Sigmoid colon (tissue), 7 donors: ENCODE results near the gene ACRV1. TPM values are rescaled to one million over a fixed set of nuclear protein-coding genes. Genes with fewer than 3 reads are reported as not detected.

Source experiments
- DNase-seq: peaks from one replicate; pipeline ENCODE4 v3.0.0-alpha.2; 2019
- H3K27ac ChIP-seq, 4 donors: fragments of 200-600 bp; sonication (generic); one replicate each; pipeline ENCODE4 v1.5.1; 2016 to 2019; ENCODE audit warnings: mild to moderate bottlenecking in 1 of 4
- H3K27me3 ChIP-seq, 3 donors: fragments of 200-600 bp; sonication (generic); one replicate each; pipeline ENCODE4 v1.5.1; 2019; ENCODE audit warnings: mild to moderate bottlenecking in 1 of 3
- H3K36me3 ChIP-seq, 4 donors: fragments of 200-600 bp; sonication (generic); one replicate each; pipeline ENCODE4 v1.5.1; 2016 to 2019
- H3K4me1 ChIP-seq, 4 donors: fragments of 200-600 bp; sonication (generic); one replicate each; pipeline ENCODE4 v1.5.1; 2017 to 2019
- H3K4me3 ChIP-seq, 4 donors: fragments of 200-600 bp; sonication (generic); one replicate each; pipeline ENCODE4 v1.5.1; 2017 to 2019; ENCODE audit warnings: mild to moderate bottlenecking in 2 of 4, moderate library complexity in 1 of 4
- H3K9me3 ChIP-seq, 4 donors: fragments of 200-600 bp in 3 of 4; sonication (generic) in 3 of 4; one replicate each; pipeline versions ENCODE4 v1.5.1 to v1.6.1; 2013 to 2019
- EP300 ChIP-seq, 4 donors: sonication (generic); formaldehyde crosslinking; IDR thresholded peaks; one replicate each; pipeline ENCODE4 v1.6.1; 2017; ENCODE audit warnings: antibody characterized with exemption in 4 of 4
- POLR2A ChIP-seq, 2 donors: fragments of 450-650 bp; IDR thresholded peaks; one replicate each; pipeline ENCODE4 v1.6.1; 2016; ENCODE audit warnings: antibody characterized with exemption in 2 of 2, mild to moderate bottlenecking in 2 of 2, moderate library complexity in 2 of 2
- POLR2AphosphoS5 ChIP-seq, 4 donors: sonication (generic); formaldehyde crosslinking; IDR thresholded peaks; one replicate each; pipeline ENCODE4 v1.6.1; 2017; ENCODE audit warnings: antibody characterized with exemption in 4 of 4
- WGBS, 2 donors: extraction: QIAGEN DNeasy Blood & Tissue Kit; methylation state at CpG; one replicate each; pipeline ENCODE4 v1.1.7; 2013; 5-methylcytosine and 5-hydroxymethylcytosine counted together
- intact Hi-C: fragments of 100-400 bp; cut with DNase I; formaldehyde crosslinking; loops from one replicate; pipeline ENCODE4 v1.15.1; 2023
- polyA plus RNA-seq, 3 donors: library from polyadenylated mRNA; stranded (reverse); fragments of 200-250 nt; gene quantifications; one replicate each; pipeline ENCODE4 v1.2.3, GENCODE V29; 2013
- total RNA-seq, 4 donors: library from RNA; depleted of rRNA; stranded (reverse); fragments of >200 nt; gene quantifications; one replicate each; pipeline ENCODE4 v1.1.0, GENCODE V29; 2016
- TF ChIP-seq, protein P1 (sequence below), 4 experiments: fragments of 450-650 bp in 3 of 4; fragments of 200-600 bp in 1 of 4; IDR thresholded peaks; one replicate each; pipeline ENCODE4 v1.5.1; 2016 to 2019; ENCODE audit warnings: antibody characterized with exemption in 4 of 4, mild to moderate bottlenecking in 3 of 4, moderate library complexity in 2 of 4
- donor health status: healthy with polysubstance abuse.
- donor health status: Bipolar disorder and iron deficiency.
- donor health status: healthy.

ACRV1 gene
- total and polyA plus RNA-seq, 7 donors = not detected

GRCh38 chr11:125670172-125670571 lies 10.5 kb downstream of the ACRV1 start:
- Histone ChIP-seq H3K4me1 (no peaks in the 10 kb centered on the region), H3K9me3 (no peaks in the 10 kb centered on the region), H3K36me3 (no peaks in the 10 kb centered on the region), H3K27me3 (no peaks in the 10 kb centered on the region), H3K4me3 (no peak overlapping the region), H3K27ac (no peak overlapping the region)
- no peak for DNase-seq
- intact Hi-C loops = no loop called here
- TF ChIP-seq EP300 (IDR thresholded peaks at IDR 0.05) = no peak
- WGBS, 2 donors = 21 to 72% methylated on average over 1 of the region's 1 CpG

DNA sequence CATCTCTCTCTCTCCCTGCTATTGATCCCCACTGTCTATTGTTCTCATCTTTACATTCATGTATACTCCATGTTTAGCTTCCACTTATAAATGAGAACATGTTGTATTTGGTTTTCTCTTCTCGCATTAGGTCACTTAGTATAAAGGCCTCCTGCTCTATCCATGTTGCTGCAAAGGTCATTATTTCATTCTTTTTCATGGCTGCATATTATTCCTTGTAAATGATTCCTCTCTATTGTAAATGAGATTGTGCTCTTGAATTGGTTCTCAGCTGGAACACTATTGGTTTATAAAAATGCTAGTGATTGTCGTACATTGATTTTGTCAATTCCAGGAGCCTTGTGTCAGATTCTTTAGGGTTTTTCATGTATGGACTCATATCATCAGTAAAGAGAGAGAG lies 13.5 kb downstream of the ACRV1 start:
- WGBS, 2 donors = 98 to 99% methylated on average over 2 of the region's 2 CpGs
- intact Hi-C loops = no loop called here
- DNase-seq = no peak
- no peak for TF ChIP-seq POLR2A (IDR thresholded peaks at IDR 0.05)
- TF ChIP-seq, protein P1, sequence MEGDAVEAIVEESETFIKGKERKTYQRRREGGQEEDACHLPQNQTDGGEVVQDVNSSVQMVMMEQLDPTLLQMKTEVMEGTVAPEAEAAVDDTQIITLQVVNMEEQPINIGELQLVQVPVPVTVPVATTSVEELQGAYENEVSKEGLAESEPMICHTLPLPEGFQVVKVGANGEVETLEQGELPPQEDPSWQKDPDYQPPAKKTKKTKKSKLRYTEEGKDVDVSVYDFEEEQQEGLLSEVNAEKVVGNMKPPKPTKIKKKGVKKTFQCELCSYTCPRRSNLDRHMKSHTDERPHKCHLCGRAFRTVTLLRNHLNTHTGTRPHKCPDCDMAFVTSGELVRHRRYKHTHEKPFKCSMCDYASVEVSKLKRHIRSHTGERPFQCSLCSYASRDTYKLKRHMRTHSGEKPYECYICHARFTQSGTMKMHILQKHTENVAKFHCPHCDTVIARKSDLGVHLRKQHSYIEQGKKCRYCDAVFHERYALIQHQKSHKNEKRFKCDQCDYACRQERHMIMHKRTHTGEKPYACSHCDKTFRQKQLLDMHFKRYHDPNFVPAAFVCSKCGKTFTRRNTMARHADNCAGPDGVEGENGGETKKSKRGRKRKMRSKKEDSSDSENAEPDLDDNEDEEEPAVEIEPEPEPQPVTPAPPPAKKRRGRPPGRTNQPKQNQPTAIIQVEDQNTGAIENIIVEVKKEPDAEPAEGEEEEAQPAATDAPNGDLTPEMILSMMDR (IDR thresholded peaks at IDR 0.05) = no peak
- no peak for TF ChIP-seq EP300 (IDR thresholded peaks at IDR 0.05)
- no peak for TF ChIP-seq POLR2AphosphoS5 (IDR thresholded peaks at IDR 0.05)
- H3K9me3 ChIP-seq = no peaks in the 10 kb centered on the region
- no peak overlapping the region for H3K27ac ChIP-seq
- H3K36me3 ChIP-seq = no peaks in the 10 kb centered on the region
- no peak overlapping the region for H3K4me3 ChIP-seq
- H3K27me3 ChIP-seq = no peaks in the 10 kb centered on the region
- H3K4me1 ChIP-seq = no peaks in the 10 kb centered on the region

DNA sequence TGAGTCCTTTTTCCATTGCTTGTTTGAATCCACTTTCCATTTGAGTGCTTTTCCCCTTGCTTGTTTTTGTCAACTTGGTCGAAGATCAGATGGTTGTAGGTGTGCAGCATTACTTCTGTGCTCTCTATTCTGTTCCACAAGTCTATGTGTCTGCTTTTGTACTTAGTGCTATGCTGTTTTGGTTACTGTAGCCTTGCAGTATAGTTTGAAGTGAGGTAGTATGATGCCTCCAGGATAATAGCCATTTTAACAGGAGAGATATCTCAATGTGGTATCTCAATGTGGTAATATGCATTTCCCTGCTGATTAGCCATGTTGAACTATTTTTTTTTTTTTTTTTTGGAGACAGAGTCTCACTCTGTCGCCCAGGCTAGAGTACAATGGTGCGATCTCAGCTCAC lies 16.7 kb downstream of the ACRV1 start:
- H3K9me3 ChIP-seq = no peaks in the 10 kb centered on the region
- no peaks in the 10 kb centered on the region for H3K27me3 ChIP-seq
- no peak overlapping the region for H3K27ac ChIP-seq
- H3K36me3 ChIP-seq = no peaks in the 10 kb centered on the region
- no peaks in the 10 kb centered on the region for H3K4me1 ChIP-seq
- WGBS, 2 donors = 94 to 99% methylated on average over 3 of the region's 3 CpGs
- intact Hi-C loops = no loop called here
- H3K4me3 ChIP-seq = no peak overlapping the region
- DNase-seq = no peak
- TF ChIP-seq, protein P1 (IDR thresholded peaks at IDR 0.05) = no peak
- TF ChIP-seq EP300 (IDR thresholded peaks at IDR 0.05) (no peak), POLR2AphosphoS5 (IDR thresholded peaks at IDR 0.05) (no peak), POLR2A (IDR thresholded peaks at IDR 0.05) (no peak)

DNA sequence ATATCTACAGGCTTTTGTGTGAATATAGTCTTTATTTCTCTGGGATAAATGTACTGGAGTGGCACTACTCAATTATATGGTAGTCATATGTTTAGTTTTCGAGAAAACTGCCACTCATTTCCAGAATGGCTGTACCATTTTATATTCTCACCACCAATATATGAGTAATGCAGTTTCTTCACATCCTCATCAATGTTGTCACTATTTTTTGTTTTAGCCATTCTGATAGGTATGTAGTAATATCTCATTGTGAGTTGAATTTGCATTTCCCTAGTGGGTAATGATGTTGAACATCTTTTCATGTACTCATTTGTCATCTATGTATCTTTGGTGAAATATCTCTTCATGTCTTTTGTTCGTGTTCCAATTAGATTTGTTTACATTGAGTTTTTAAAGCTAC lies 18.0 kb downstream of the ACRV1 start:
- intact Hi-C loops = no loop called here
- H3K9me3 ChIP-seq = no peaks in the 10 kb centered on the region
- no peak for DNase-seq
- no peaks in the 10 kb centered on the region for H3K27me3 ChIP-seq
- H3K4me1 ChIP-seq = no peaks in the 10 kb centered on the region
- TF ChIP-seq POLR2AphosphoS5 (IDR thresholded peaks at IDR 0.05) = no peak
- TF ChIP-seq, protein P1 (IDR thresholded peaks at IDR 0.05) = no peak
- 84 to 88% methylated on average over 2 of the region's 2 CpGs for WGBS, 2 donors
- H3K4me3 ChIP-seq = no peak overlapping the region
- no peak overlapping the region for H3K27ac ChIP-seq
- no peaks in the 10 kb centered on the region for H3K36me3 ChIP-seq

DNA sequence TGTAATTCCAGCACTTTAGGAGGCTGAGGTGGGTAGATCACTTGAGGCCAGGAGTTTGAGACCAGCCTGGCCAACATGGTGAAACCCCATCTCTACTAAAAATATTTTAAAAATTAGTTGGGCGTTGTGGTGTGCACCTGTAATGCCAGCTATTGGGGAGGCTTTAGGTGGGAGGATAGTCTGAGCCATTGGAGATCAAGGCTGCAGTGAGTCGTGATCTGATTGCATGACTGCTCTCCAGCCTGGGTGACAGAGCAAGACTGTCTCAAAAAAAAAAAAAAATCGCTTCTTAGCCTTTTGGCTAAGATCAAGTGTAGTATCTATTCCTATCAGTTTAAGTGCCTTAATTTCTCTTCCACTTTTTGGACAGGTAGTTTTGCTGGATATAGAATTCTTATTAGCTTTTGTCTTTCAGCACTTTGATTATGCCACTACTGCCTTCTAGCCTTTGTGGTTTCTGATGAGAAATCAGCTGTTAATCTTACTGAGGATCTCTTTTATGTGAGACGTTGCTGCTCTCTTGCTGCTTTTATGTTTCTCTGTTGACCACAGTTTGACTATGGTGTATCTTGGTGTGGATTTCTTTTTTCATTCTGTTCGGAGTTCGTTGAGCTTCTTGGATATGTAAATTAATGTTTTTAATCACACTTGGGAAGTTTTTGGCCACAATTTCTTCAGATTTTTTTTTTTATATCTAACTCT lies 31.0 kb downstream of the ACRV1 start:
- TF ChIP-seq, protein P1 (IDR thresholded peaks at IDR 0.05) = no peak
- TF ChIP-seq POLR2A (IDR thresholded peaks at IDR 0.05) (no peak), POLR2AphosphoS5 (IDR thresholded peaks at IDR 0.05) (no peak), EP300 (IDR thresholded peaks at IDR 0.05) (no peak)
- H3K4me3 ChIP-seq = no peak overlapping the region
- no peaks in the 10 kb centered on the region for H3K4me1 ChIP-seq
- no peak overlapping the region for H3K27ac ChIP-seq
- no peaks in the 10 kb centered on the region for H3K27me3 ChIP-seq
- intact Hi-C loops = no loop called here
- peaks cover 0 to 17% (median under 1%) of the 10 kb centered on the region in 4 donors for H3K36me3 ChIP-seq
- DNase-seq = no peak
- WGBS, 2 donors = 87 to 90% methylated on average over 6 of the region's 6 CpGs
- H3K9me3 ChIP-seq = no peaks in the 10 kb centered on the region
